Measurements from ENCODE around the gene EVC.

EVC gene

DNA sequence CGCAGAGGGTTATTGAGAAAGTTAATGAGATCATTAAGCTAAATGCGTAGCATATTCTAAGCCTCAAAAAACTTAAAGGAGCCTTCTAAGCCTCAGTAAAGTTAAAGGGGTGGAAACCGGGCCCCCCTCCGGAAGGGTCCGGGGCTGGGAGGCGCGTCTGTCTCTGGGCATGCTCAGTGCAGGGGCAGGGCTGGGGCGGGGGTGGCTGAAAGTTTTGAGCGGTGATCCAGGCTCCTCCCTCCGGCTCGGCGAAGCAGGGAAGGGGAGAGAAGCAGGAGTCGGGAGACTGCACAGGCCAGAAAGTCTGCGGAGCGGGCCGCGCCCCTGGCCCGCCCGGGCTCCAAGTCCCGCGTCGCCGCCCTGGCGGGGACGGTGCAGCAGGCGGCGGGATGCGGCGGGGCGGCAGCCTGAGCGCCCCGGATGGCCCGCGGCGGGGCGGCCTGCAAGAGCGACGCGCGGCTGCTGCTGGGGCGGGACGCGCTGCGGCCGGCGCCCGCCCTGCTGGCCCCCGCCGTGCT is at the start of gene EVC:
Gene EVC (plus strand): TSS at position 241 of the 518 bp plus-strand sequence. CDS start 180 bp downstream, at position 421.
- no peak for TF ChIP-seq CTCF (IDR thresholded peaks at IDR 0.05; ENCODE audit: extremely low read depth, missing control alignments)
- DNase-seq (ENCODE audit: low spot score): peak; percentile 76

DNA sequence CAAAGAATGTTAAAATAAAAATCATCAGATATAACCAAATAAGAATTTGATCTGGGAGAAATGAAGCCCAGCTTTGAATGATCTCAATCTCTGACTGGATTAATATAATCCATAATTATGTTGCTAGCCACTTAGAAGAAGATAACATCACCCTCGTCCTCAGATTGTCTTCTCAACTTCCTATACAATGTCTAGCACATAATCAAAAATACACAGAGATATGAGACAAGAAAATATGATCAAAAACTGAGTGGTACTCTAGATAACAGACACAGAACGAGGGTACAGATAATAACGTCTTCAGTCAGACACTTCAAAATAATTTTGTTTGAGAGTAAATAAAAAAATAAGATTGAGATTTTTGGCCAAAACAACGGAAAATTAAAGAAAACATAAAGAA is 49.8 kb upstream of the EVC start:
- TF ChIP-seq CTCF (IDR thresholded peaks at IDR 0.05; ENCODE audit: extremely low read depth, missing control alignments): no peak
- DNase-seq (ENCODE audit: low spot score): no peak

GRCh38 chr4:5662555-5662954 is 48.4 kb upstream of the EVC start:
- DNase-seq (ENCODE audit: low spot score): no peak

DNA sequence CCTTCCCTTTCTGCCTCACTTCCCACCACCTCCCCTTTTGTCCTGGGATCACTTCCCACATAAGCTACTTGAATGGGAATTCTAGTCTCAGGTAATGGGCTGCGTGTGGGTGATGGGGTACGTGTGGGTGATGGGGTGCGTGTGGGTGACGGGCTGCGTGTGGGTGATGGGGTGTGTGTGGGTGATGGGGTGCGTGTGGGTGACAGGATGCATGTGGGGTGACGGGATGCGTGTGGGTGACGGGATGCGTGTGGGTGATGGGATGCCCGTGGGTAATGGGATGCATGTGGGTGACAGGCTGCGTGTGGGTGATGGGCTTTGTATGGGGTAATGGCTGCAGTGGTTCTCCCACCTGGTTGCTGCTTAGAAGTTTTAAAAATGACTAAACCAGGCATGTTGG is 46.2 kb upstream of the EVC start:
- TF ChIP-seq CTCF (IDR thresholded peaks at IDR 0.05; ENCODE audit: extremely low read depth, missing control alignments): no peak

More at GRCh38 chr4:5662555-5662954, 48.4 kb upstream of the EVC start:
- no peak for TF ChIP-seq CTCF (IDR thresholded peaks at IDR 0.05; ENCODE audit: extremely low read depth, missing control alignments)

DNA sequence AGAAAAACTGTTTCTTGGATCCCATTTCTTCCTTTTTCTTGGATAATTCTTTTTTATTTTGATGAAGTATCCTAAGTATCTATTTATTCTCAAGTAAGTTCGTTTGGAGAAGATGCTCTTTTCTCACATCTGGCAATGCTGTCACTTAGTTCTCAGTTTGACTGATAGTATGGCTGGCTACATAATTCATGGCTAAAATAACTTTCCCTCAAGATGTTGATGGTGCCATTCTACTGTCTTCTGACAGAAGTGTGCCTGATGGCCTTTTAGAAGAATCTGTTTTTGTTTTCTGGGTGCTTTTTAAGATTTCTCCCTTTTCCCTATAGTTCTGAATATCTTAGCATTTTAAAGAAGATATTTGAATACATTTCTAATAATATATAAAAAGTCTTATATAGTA is 44.3 kb upstream of the EVC start:
- no peak for TF ChIP-seq CTCF (IDR thresholded peaks at IDR 0.05; ENCODE audit: extremely low read depth, missing control alignments)
- DNase-seq (ENCODE audit: low spot score): no peak

More for the DNA sequence above, 46.2 kb upstream of the EVC start:
- DNase-seq (ENCODE audit: low spot score): no peak

DNA sequence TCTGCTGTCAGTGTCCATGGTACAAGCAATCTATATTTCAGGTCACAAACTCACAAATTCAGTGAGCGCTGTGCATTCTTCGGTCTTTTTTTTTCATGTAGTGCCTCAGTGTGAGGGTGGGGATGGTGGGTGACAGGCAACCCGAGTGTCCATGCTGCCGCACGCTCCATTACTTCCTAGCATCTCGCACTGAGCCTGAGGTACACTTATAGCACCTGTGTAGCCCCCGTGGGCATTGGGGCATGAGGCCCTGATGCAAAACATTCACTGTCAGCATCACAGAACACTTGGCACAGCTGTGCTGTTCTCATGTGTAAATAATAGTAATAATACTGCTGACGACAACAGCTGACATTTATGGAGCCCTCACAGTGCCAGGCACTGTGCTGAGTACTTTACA is 34.2 kb upstream of the EVC start:
- DNase-seq (ENCODE audit: low spot score): no peak
- no peak for TF ChIP-seq CTCF (IDR thresholded peaks at IDR 0.05; ENCODE audit: extremely low read depth, missing control alignments)

DNA sequence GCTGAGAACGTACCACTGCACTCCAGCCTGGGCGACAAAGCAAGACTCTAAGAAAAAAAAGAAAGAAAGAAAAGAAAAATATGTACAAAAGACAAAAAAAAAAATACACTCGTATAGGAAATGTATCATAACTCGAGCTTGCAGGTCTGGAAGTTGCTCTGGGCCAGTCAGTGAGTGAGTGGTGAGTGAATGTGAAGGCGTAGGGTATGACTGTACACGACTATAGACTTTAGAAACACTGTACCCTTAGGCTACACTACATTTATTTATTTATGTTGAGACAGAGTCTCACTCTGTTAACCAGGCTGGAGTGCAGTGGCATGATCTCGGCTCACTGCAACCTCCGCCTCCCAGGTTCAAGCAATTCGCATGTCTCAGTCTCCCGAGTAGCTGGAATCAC is 32.0 kb upstream of the EVC start:
- no peak for DNase-seq (ENCODE audit: low spot score)
- no peak for TF ChIP-seq CTCF (IDR thresholded peaks at IDR 0.05; ENCODE audit: extremely low read depth, missing control alignments)

Measured in GM20000 (cell line).